ENCODE measurements around the gene OPCML.

Gene OPCML

DNA sequence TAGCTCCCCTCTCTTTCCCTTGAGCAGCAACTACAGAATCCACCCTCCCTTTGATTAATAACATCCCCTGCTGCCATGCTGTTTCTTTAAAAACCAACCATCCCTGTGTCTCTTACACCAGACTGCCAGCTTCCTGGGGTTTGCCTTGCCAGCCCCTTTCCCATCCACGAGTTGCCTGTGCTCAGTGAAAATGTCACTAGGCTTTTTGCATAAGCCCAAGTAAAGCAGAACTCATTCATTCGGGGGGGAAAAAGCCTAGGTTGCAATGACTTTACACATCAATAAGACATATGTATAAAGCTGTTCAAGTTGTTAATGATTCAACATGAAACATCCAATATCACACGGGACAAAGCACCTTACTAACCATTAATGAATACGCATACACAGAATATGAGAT, 398.7 kb downstream of the OPCML start:
- DNase-seq (ENCODE audit: low spot score) = no peak

DNA sequence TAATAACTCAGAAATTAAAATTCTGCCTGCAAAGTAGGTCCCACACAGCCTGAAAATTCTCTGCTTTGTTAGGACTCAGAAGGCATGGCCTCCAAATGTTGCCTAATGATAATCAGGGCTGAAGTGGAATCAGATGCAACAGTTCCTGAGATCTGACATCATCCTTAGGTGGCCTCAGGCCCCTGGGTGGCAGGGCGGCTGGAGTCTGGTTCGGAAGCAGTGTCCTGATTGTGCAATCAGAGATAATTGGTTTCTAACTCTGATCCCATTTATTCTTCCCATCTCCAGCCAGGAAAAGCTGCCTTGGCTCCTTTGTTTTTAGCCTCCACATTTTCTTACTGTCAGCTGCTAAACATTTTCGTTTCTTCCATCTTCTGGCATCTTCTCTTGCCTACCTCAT, 399.3 kb downstream of the OPCML start:
- no peak for DNase-seq (ENCODE audit: low spot score)

DNA sequence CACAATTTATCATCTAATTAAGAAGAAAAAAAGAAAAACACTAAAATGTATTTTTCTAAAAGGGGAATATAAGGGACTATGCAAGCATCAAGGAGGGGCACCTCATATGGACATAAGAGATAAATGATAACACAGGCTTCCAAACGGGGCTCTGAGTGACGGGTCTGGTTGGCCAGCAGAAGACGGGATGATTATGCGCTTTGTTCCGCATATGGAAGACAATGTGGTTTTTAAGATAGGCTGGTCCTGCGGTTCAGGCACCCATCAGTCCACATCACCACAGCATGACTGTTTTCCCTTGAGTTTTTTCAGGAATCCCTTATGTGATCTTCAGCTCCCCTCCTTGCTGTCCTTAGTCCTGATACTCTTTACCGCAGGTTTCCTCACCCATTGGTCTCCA, 404.6 kb downstream of the OPCML start:
- no peak for DNase-seq (ENCODE audit: low spot score)

DNA sequence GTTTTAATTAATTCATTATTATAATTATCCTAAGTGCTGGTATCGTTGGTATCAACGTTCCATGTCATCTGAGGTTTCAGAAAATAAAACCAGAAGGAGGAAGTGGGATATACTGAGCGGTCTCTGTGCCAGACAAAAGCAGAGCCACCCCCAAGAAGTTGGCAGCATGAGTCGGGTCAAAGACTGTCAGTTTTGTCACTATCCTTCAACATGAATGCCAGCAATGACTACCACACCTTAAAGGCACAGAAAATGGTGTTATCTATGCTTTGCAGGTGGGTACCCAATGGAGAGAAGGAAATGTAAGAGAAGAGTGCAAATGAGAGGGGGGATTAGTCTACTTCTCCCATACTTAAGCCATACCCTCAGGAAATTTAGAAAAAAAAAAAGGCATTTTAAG, 408.5 kb downstream of the OPCML start:
- no peak for DNase-seq (ENCODE audit: low spot score)

DNA sequence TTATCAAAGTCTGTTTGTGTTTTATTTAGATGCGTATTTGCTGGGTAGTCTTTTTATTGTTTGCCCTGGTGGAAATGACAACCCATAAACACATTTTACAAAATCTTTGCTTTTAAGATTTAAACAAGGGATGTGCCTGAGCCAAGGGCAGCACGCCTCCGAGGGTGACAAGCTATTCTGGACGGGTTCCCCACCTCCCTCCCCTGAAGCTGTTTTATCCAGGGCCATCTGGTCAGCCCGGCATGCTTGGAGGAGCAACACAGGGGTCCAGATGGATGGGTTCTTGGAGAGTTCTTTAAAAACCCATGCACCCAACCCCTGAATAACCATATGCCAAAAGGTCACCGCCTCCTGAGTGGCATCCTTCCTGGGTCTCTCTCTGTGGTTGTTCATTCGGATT, 408.9 kb downstream of the OPCML start:
- no peak for DNase-seq (ENCODE audit: low spot score)

DNA sequence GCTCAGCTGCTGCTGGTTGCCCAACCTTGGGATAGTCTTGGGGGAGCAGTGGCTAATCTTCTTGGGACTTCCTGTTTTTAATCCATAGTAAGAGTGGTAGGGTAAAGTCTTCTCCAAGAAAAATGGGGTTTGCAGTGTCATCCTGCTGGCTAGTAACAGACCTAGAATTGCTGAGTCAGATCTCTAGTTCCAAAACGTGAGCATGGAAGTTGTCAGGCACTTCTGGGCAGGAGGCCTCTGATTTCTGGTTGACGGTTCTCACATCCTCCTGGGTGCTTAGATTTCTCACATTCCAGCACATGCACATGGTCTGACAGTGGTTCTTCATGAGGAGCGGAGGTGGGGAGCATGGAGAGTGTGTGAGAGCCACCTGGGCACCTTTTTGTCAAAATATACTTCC, 410.0 kb downstream of the OPCML start:
- no peak for DNase-seq (ENCODE audit: low spot score)

DNA sequence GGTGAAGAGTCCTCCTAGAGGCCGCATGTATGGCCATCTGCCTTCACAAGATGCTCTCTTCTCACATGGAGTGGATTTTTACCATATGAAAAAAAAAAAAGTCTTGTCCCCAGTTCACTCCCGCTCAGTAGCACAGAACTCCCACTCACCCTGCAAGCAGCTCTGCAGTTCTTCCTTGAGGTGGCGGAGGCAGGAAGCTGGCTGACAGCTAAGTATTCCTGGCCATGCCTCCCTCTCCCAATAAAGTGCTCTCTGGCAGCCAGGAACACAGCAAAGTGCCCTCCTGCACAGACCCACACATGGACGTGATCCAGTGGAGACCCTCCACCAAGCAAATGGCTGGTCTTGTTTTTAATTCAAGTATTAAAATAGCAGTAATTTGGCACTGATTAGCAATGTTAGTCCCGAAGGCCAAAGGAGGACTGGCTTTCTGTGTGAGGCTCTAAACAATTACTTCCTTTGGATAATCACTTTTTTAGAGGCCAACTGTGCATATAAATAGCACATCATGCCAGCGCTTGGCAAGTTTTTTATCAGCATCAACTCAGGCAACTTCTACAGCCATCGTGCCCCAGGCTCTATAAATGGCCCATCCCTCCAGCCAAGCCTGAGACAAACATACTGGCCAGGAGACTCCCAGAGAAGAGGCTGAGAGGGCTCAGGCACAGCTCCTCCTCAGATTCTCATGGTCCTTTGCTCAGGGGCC, 413.6 kb downstream of the OPCML start:
- DNase-seq (ENCODE audit: low spot score) = no peak

DNA sequence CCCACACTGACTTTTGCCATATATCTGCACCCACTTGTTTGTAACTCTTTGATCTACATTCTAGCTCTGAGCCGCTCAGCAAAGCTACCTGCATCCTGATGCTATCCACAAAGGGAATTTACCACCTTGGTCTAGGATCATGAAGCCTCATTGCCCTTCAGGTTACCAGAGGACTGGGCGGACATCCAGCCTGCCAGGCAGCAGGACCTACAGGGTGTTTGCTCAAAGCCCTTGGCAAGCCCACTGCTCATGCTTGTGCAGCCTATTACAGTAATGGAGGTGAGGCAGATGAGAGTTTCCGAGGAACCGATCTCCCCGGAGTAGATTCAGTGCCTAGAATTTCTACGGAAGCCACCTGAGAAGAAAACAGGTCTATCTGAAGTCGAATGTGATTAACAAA, 417.2 kb downstream of the OPCML start:
- no peak for DNase-seq (ENCODE audit: low spot score)

DNA sequence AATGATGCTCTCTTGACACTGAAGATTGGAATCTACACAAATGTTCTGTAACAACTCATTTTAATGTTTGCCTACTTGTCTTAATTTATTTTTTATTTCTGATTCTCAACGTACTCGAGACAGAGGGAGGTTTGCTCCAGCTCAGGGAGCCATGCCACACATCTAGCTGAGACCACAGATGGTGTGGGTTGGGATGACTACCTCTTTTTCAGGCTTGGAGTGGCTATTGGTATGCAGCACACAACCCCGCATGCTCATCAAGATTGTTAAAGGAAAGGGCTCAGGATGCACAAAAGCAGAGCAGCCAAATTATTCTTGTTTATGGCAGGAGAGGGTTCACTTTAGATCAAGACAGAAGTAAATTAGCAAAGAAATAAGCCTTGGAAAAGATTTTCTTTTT, 424.5 kb downstream of the OPCML start:
- DNase-seq (ENCODE audit: low spot score) = no peak

DNA sequence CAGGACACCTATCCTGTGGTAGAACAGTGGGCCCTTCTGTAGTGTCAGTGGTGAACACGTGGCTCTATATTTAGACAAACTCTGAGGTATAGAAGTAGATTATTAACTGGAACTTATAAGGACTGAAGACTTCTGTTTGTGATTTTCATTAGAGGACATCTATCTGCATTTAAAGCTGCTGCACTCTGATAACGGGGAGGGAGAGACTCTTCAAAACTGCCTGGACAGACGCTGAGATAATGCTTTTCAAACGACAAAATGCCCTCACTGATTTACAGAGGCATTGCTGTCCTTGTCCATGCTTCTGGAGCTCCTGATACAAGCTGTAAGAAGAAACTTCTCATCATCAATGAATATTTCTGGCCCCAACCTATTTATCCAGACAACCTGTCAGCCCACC, 425.2 kb downstream of the OPCML start:
- no peak for DNase-seq (ENCODE audit: low spot score)

DNA sequence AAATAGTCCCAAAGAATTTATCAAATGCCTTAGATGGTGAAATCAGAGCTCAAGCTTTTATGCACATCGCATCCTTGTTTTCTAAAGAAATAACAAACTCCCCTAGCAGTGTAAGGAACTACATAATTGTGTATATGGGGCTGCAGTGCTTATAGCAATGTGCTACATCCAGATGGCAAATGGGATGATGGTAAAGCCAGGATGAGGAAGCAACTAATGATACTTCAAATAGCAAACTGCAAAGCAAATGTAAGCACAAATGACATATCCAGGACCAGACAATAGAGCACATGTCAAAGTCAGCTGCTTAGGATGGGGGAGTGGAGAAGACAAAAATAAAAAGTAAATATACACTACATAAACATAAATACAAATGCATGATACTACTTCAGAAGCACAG, 425.9 kb downstream of the OPCML start:
- no peak for DNase-seq (ENCODE audit: low spot score)

DNA sequence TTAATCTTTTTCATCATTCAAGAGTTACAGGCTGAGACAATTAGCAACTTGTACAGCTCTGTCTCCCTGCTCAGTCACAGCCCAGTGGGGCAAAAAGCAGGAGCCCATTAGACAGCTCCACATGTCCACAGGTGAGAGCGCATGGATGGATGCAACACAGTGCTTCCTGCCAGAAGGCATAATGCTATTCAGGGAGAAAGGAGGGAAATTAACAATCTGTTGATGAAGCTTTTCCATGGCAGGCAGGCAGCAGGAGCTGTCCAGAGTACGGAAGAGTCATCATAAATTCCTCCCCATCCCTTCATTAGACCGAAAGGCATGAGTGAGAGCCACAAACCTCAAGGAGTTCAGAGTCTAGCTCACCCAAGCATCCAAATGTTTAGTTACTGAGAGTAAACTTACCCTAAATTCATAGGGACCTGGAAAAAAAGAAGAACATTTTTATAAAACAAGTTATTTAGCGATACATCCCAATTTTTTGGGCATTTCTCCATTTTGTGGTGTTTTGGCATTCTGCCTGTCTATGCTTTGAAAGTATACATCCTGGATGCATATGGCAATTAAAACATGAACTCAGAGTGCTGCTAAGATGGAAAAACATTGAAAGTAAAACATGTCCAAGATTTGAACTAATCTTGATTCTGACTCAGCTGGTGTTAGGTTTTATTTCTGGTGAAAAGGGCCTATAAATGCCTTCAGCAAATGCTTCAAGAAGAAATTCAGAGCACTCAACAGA, 428.1 kb downstream of the OPCML start:
- DNase-seq (ENCODE audit: low spot score) = no peak

DNA sequence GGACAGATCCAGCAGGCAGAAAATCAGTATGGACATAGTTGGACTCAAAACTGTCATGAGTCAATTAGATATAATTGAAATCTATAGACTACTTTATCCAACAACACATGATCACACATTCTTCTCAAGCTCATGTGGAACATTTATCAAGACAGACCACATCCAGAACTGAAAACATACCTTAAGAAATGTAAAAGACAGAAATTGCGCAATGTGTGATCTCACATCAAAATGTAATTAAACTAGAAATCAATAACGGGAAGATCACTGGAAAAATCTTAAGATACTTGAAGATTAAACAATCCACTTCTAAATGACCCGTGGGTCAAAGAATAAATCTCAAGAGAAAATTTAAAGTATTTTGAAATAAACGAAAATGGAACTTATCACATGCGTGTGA, 435.3 kb downstream of the OPCML start:
- no peak for DNase-seq (ENCODE audit: low spot score)

DNA sequence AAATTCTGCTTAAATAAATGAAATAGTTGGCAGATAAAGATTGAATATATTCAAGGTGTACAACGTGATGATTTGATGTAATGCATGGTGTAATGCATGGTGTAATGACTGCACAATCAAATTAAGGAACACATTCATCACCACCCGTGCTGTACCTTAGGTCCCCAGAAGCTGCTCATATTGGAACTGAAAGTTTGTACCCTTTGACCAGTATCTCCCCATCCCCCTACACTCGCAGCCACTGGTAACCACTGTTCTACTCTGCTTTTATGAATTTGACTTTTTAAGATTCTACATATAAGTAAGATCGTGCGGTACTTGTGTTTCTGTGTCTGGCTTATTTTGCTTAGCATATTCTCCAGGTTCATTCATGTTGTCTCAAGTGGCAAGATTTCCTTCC, 445.8 kb downstream of the OPCML start:
- DNase-seq (ENCODE audit: low spot score) = no peak

DNA sequence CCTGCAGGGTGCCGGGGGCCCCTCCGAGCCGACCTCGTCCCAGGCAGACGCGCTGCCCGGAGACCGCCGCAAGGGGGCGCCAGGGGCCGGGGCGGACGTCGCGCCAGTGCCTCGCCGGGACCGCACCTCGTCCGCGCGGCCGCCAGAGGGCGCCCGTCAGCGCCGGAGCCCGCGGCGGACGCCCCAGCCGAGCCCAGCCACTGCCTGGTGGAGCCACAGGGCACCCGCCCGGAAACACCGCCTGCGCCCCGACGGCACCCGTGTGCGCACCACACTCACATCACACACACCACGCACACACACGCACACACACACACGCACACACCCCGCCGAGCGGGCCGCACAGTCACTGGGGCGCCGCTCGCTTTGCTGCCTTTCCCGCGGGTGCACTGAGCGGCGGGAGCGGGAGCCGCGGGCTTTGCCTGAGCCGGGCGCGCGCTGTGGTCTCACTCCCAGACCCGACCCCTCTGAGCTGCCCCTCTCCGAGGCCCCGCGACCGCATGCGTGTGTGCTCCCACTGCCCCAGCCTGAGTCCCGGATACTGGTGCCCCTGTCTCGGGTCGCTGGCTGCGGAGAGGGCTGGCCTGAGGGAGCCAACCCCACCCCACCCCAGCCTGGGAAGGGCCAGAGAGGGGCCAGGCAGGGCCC, 449.3 kb downstream of the OPCML start:
- peak; percentile 90 for DNase-seq (ENCODE audit: low spot score)

DNA sequence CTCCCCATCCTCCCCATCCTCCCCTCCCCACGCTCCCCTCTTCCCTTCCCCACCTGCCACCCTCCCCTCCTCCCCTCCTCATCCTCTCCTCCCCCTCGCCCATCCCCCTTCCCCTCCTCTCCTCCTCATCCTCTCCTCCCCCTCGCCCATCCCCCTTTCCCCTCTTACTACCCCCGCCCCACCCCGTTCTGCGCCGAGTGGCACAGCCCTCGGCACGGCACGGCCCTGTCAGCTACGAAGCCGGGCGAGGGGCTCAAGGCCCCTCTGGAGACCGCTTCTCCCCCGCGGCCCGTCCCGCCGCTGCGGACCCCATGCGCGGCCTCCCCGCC, 449.9 kb downstream of the OPCML start:
- DNase-seq (ENCODE audit: low spot score) = no peak

DNA sequence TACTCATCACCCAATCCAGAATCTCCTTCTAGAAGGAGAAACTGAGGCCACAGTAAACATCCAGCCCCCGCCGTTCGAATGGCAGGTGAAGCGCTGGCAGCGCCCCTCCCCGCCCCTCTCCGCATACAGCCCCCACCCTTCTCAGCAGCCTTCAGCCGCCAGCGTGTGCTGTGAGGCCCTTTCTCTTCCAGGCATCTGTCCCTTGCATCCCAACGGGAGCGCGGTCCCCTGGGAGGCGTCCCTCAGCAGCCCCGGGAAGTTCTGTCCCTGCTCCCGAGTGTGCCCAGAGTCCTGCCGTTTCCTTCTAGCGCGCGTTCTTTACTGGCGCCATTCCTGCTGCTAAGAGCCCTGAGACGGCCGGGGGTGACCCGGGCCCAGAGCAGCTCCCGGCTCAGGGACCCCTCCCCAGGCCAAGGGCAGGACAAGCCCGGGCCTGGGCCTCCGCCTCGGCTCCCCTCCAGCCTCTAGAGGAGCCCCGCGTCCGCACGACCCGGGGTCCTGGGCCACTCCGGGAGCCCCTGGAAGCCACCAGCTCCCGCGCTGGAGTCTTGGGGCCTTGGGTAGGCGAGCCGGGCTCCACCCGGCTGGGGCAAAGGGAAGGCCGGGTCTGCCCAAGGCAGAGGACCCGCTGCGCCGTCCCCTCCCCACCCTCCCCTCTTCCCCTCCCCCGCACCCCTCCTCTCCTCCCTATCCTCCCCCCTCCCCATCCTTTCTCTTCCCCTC, 450.4 kb downstream of the OPCML start:
- no peak for DNase-seq (ENCODE audit: low spot score)

DNA sequence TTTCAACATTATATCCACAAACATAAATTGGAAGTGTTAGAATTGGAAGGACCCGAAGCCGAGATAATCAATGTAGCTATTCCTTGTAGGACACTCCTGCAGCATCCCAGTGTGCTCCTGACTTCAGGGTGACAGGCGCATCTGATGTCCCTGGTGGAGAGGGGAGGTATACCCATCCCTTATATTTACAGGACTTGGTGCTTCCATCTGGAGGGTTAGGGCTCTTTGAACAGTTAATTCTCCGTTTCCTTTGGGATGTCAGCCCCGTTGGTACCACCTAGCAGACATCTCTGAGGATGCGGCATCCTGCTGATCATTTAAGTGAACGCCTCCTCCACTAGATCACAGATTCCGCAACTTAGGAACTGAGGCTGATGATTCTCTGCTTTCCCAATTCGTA, 451.3 kb downstream of the OPCML start:
- DNase-seq (ENCODE audit: low spot score) = no peak

DNA sequence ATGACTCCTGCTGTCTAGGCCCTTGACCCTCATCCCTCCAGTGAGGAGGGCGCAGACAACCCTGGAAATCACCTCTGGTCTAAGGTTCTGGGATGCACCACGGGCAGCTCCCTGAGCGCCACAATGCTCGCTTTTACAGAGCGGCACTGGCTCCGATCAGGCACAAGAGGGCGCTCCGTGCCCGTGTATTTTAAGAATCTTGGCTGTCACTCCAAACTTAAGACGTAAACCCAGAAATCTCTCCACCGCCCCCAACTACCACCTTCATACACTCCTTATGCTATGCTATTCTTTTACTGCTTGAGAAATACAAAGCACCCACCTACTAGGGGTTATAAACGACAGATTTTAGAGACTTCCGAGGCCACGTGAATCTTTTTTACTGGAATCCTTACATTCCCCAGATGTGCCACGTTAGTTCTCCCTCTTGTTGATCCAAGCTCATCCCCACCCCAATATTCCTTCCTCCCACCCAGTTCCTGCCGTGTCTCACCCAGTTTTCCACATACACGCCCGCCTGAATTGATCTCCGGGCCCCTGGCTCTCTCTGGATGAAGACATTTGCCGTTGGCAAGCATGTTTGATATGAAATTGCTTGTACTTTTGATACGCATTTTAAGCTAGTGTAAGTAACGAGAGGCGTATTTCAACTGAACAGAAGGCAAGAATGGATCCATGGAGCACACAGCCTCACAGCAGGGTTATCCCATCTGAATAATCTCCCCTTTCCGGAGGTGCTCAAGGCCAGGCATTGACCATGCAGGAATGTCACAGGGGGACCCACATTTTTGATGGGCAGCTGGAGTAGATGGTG, 453.5 kb downstream of the OPCML start:
- DNase-seq (ENCODE audit: low spot score) = peak; percentile 60

DNA sequence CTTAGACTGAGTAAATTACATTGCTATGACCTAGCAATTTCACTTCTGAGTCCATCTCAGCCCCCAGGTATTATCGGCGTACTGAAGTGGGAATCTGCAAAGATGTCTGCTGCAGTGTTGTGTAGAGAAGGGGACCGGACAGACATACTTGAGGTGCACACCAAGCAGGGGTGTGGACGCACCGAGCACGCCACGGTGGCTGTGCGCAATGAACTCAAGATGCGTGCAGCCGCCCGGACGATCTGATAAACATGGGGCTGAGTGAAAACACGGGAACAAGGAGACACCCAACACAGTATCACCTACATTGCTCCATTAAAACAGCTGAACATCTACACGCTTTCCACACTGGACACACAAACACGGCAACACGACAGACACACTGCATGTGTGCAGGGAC, 454.3 kb downstream of the OPCML start:
- DNase-seq (ENCODE audit: low spot score) = no peak

DNA sequence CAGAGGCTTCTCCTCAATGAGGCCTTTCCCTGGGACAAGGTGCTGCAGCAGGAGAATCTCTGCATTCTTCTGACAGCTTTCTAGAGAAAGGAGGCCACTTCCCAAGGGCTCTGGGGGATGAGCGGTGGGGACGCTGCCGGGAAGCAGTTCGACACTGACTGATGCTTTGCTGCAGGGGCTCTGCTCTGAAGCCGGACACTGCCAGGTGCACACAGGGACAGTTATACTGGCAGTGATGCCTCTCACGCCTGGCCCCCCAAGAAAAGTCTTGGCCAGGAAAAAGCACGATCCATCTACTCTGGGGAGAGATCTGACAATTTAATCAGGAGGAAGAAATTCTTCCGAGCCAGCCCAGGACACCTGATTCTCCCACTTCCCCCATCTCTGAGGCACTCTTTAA, 456.9 kb downstream of the OPCML start:
- DNase-seq (ENCODE audit: low spot score) = no peak

Measured in AG08396 (cell line).